ENCODE measurements around the gene DUOX2. TPM values are rescaled to one million over a fixed set of nuclear protein-coding genes. Genes with fewer than 3 reads are reported as not detected.
"Not testable (repeated sequence)": the region's sequence is repeated elsewhere in the genome, so short reads cannot be mapped to it uniquely, and the experiment has no call there.

Gene DUOX2
- total RNA-seq, 4 donors from 2014 or later, result 0.13 to 0.65 (median 0.47) TPM; not detected in 1

- DNase-seq (ENCODE audit: low spot score) (no peak), ATAC-seq (ENCODE audit: low FRiP score) (no peak)
- no peak for TF ChIP-seq CTCF (IDR thresholded peaks at IDR 0.05)
These were observed 22.8 kb downstream of the DUOX2 start for GRCh38 chr15:45091161-45091560.

GRCh38 chr15:45089712-45090373 lies 24.1 kb downstream of the DUOX2 start:
- TF ChIP-seq CTCF (IDR thresholded peaks at IDR 0.05), result no peak
- ATAC-seq (ENCODE audit: low FRiP score), result no peak
- DNase-seq (ENCODE audit: low spot score), result no peak

- DNase-seq (ENCODE audit: low spot score) (no peak), ATAC-seq (ENCODE audit: low FRiP score) (no peak)
- TF ChIP-seq CTCF (IDR thresholded peaks at IDR 0.05), result no peak
These were observed 24.9 kb downstream of the DUOX2 start for GRCh38 chr15:45088801-45089711.

- ATAC-seq (ENCODE audit: low FRiP score) (no peak), DNase-seq (ENCODE audit: low spot score) (no peak)
- TF ChIP-seq CTCF (IDR thresholded peaks at IDR 0.05), result no peak
These were observed 26.5 kb downstream of the DUOX2 start for GRCh38 chr15:45087513-45087912.

- TF ChIP-seq CTCF (IDR thresholded peaks at IDR 0.05), result no peak
- DNase-seq (ENCODE audit: low spot score) (no peak), ATAC-seq (ENCODE audit: low FRiP score) (no peak)
These were observed 29.8 kb downstream of the DUOX2 start for GRCh38 chr15:45084163-45084562.

- no peak for ATAC-seq (ENCODE audit: low FRiP score)
- DNase-seq (ENCODE audit: low spot score), result no peak
- TF ChIP-seq CTCF (IDR thresholded peaks at IDR 0.05), result no peak
These were observed 30.7 kb downstream of the DUOX2 start for GRCh38 chr15:45083223-45083622.

GRCh38 chr15:45082412-45082811 lies 31.6 kb downstream of the DUOX2 start:
- not testable (repeated sequence) for DNase-seq (ENCODE audit: low spot score); ATAC-seq (ENCODE audit: low FRiP score)

- not testable (repeated sequence) for ATAC-seq (ENCODE audit: low FRiP score); DNase-seq (ENCODE audit: low spot score)
These were observed 33.4 kb downstream of the DUOX2 start for GRCh38 chr15:45080593-45080992.

- DNase-seq (ENCODE audit: low spot score); ATAC-seq (ENCODE audit: low FRiP score): not testable (repeated sequence)
These were observed 34.2 kb downstream of the DUOX2 start for GRCh38 chr15:45079628-45080246.

- ATAC-seq (ENCODE audit: low FRiP score); DNase-seq (ENCODE audit: low spot score): not testable (repeated sequence)
These were observed 34.8 kb downstream of the DUOX2 start for GRCh38 chr15:45079201-45079600.

- DNase-seq (ENCODE audit: low spot score); ATAC-seq (ENCODE audit: low FRiP score): not testable (repeated sequence)
These were observed 36.6 kb downstream of the DUOX2 start for GRCh38 chr15:45077391-45077790.
